HepG2 (cell line): ENCODE measurements around the gene ZNF318. TPM values are rescaled to one million over a fixed set of nuclear protein-coding genes. Genes with fewer than 3 reads are reported as not detected.

Experiments
- ATAC-seq: fragments of 200-7000 bp; cut with Tn5 transposase; 3 replicates; pipeline ENCODE4 v1.9.1; 2020; ENCODE audit warnings: mild to moderate bottlenecking, moderate library complexity
- BruUV-seq: library from RNA; stranded (reverse); fragments of 400-500 nt; replicated peaks from 2 replicates; lab custom pipeline; 2021; lab: Mats Ljungman, UMichigan
- CTCF ChIA-PET: fragments of 300-600 bp; formaldehyde crosslinking; extraction: SDS; loops from one replicate; lab custom pipeline; 2021; ENCODE audit warnings: low total read pairs, inconsistent platforms, low intra/inter-chr PET ratio; lab: Yijun Ruan, JAX
- POLR2A ChIA-PET: fragments of 350-600 bp; sonication (Branson Sonifier 250); formaldehyde crosslinking; loops from one replicate; lab custom pipeline; 2020; ENCODE audit warnings: antibody characterized with exemption, inconsistent platforms; lab: Yijun Ruan, JAX
- DNase-seq: peaks from one replicate; pipeline ENCODE4 v3.0.0-alpha.2; 2015; ENCODE audit warnings: low spot score
- FAIRE-seq: peaks from 3 replicates; lab custom pipeline; 2011; peaks lifted over from hg19 to GRCh38; lab: Jason Lieb, UNC
- H2AFZ ChIP-seq: one replicate; pipeline ENCODE4 v1.6.1; 2011; ENCODE audit warnings: low read length, inconsistent platforms
- H3K27ac ChIP-seq: fragments of 300-600 bp; 3 replicates; pipeline ENCODE4 v1.8.0; 2011; ENCODE audit warnings: mixed run types, mild to moderate bottlenecking, mixed read lengths, low read length, inconsistent platforms; ENCODE audit not compliant: insufficient read depth; ENCODE audit errors: extremely low read length
- H3K27me3 ChIP-seq, 2 experiments: fragments of 200-600 bp in 1 of 2; 2 replicates in 1 of 2; 3 replicates in 1 of 2; pipeline versions ENCODE4 v1.6.0 to v1.8.0; 2011; ENCODE audit warnings: low read length in 2 of 2, mild to moderate bottlenecking in 2 of 2, moderate library complexity in 2 of 2, inconsistent platforms in 1 of 2; ENCODE audit not compliant: insufficient read depth in 2 of 2, control insufficient read depth in 1 of 2
- H3K36me3 ChIP-seq, 2 experiments: fragments of 200-600 bp in 1 of 2; replicated peaks in 1 of 2; 2 replicates in 1 of 2; 3 replicates in 1 of 2; pipeline versions ENCODE4 v1.5.1 to v1.8.0; 2011; ENCODE audit warnings: low read length in 2 of 2, inconsistent platforms in 1 of 2; ENCODE audit not compliant: insufficient read depth in 2 of 2, control insufficient read depth in 1 of 2
- H3K4me1 ChIP-seq: 2 replicates; pipeline ENCODE4 v1.5.1; 2012; ENCODE audit warnings: low read length, inconsistent platforms; ENCODE audit not compliant: insufficient read depth
- H3K4me2 ChIP-seq: 2 replicates; pipeline ENCODE4 v1.6.0; 2011; ENCODE audit warnings: low read depth, low read length, inconsistent platforms
- H3K4me3 ChIP-seq, 3 experiments: fragments of 200-600 bp in 1 of 3; sonication (generic), shearing (Covaris generic) in 1 of 3; replicated peaks in 1 of 3; 2 replicates each; pipeline ENCODE4 v1.5.1; 2011 to 2016; ENCODE audit warnings: low read length in 3 of 3, inconsistent platforms in 2 of 3, low read depth in 2 of 3, mild to moderate bottlenecking in 2 of 3, control low read depth in 1 of 3, mixed read lengths in 1 of 3; ENCODE audit not compliant: insufficient read depth in 1 of 3
- H3K79me2 ChIP-seq: one replicate; pipeline ENCODE4 v1.6.1; 2011; ENCODE audit warnings: low read length, inconsistent platforms; ENCODE audit not compliant: insufficient read depth
- H3K9ac ChIP-seq: 2 replicates; pipeline ENCODE4 v1.6.0; 2011; ENCODE audit warnings: mild to moderate bottlenecking, low read depth, low read length, inconsistent platforms; ENCODE audit not compliant: insufficient read depth
- H3K9me3 ChIP-seq: 2 replicates; pipeline ENCODE4 v1.5.1; 2012; ENCODE audit warnings: mild to moderate bottlenecking, low read length
- H4K20me1 ChIP-seq: 2 replicates; pipeline ENCODE4 v1.6.0; 2011; ENCODE audit warnings: inconsistent platforms, mild to moderate bottlenecking, low read length, moderate library complexity; ENCODE audit not compliant: insufficient read depth
- REPIN1 ChIP-seq: sonication (generic); formaldehyde crosslinking; IDR thresholded peaks from 2 replicates; pipeline ENCODE4 v1.8.0; 2022; ENCODE audit warnings: missing genetic modification reagents, low read depth, mild to moderate bottlenecking, borderline replicate concordance
- SALL2 ChIP-seq: sonication (generic); formaldehyde crosslinking; IDR thresholded peaks from 2 replicates; pipeline ENCODE4 v1.8.1; 2023; ENCODE audit warnings: mild to moderate bottlenecking, missing genetic modification reagents, inconsistent platforms
- WIZ ChIP-seq: sonication (generic); formaldehyde crosslinking; IDR thresholded peaks from 2 replicates; pipeline ENCODE4 v1.5.1; 2020; ENCODE audit warnings: mild to moderate bottlenecking, missing genetic modification reagents
- ZNF687 ChIP-seq: sonication (generic); formaldehyde crosslinking; IDR thresholded peaks from 2 replicates; pipeline ENCODE4 v1.5.1; 2020; ENCODE audit warnings: mild to moderate bottlenecking, missing genetic modification reagents, moderate library complexity
- WGBS: methylation state at CpG from one replicate; pipeline ENCODE4 v1.1.6; 2017; ENCODE audit warnings: low lambda C conversion rate; 5-methylcytosine and 5-hydroxymethylcytosine counted together
- in situ Hi-C: cut with HindIII; loops from 2 replicates; pipeline ENCODE4 v1.10.0; 2017; ENCODE audit warnings: low pct_unique_long_range_greater_than_20kb; ENCODE audit not compliant: extremely low pct_ligation_motif_present
- intact Hi-C: fragments of 100-400 bp; cut with micrococcal nuclease; formaldehyde crosslinking; loops from one replicate; pipeline ENCODE4 v1.10.0; 2022; ENCODE audit not compliant: unreplicated experiment
- polyA plus RNA-seq, 8 experiments: library from polyadenylated mRNA; depleted of rRNA in 3 of 8; stranded (reverse) in 7 of 8; unstranded in 1 of 8; fragments of >200 nt; fragmentation: Illumina TruSeq in 4 of 8; extraction: Trizol in 4 of 8; gene quantifications; 2 replicates each; pipeline versions ENCODE4 v1.2.1 to v1.2.3, GENCODE V29; 2011 to 2016; ENCODE audit warnings: low read depth in 4 of 8, missing spikeins in 1 of 8, mixed read lengths in 1 of 8; ENCODE audit not compliant: insufficient read depth in 1 of 8
- total RNA-seq, 5 experiments: library from RNA; depleted of rRNA; stranded (reverse); fragments of >200 nt; fragmentation: Illumina TruSeq; extraction: Trizol; gene quantifications; 2 replicates each; pipeline ENCODE4 v1.2.3, GENCODE V29; 2016; ENCODE audit warnings: low read depth in 1 of 5
- TF ChIP-seq, protein P1 (sequence below): sonication (generic); formaldehyde crosslinking; IDR thresholded peaks from 2 replicates; pipeline ENCODE4 v1.4.0; 2020; ENCODE audit warnings: mild to moderate bottlenecking, missing genetic modification reagents

The ZNF318 gene
- total and polyA plus RNA-seq, 2 of the 13 experiments (the other 11 are each of a cell fraction or from before 2014, with no cell fraction given): 13.0 to 14.5 TPM

DNA sequence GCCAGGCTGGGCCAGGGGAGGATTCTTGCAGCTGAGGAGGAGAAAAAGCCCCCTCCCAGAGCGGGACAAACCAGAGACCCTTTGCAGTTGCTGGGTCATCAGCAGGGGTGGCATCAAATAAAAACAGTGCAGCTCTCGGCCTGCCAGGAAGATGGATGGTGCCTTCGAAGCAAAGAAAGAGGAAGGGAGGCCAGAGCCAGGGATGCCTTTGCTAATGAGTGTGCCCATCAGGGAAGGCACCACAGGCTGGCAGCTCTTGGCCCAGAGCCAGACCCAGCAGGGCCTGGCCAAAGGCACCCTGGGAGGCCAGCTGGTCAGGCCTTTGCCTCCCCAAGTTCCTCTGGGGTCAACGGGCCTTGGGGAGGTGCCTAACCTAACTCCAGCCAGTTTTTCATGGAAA is 26.3 kb upstream of the ZNF318 start:
- Histone ChIP-seq H3K4me3 (no peak overlapping the region), H3K27me3 (peaks cover 5 to 49% of the 10 kb centered on the region in 2 experiments; a peak in 4 of 5 replicates), H3K79me2 (no peaks in the 10 kb centered on the region), H3K9me3 (no peaks in the 10 kb centered on the region), H2AFZ (no peak overlapping the region), H3K27ac (no peak overlapping the region), H3K36me3 (no peaks in the 10 kb centered on the region), H3K4me2 (no peak overlapping the region), H3K4me1 (peaks cover 21% of the 10 kb centered on the region), H3K9ac (no peak overlapping the region), H4K20me1 (no peaks in the 10 kb centered on the region)
- ATAC-seq (no peak), FAIRE-seq (no peak), DNase-seq (no peak)
- POLR2A ChIA-PET: interaction anchor here (0.7 kb wide), 1 partner anchor 26 kb away, joined by 3 read pairs; the partner anchor contains the start of gene ZNF318
- intact Hi-C loops: no loop called here
- BruUV-seq: no TSS peak
- no peak for TF ChIP-seq REPIN1 (CRISPR knock-in tag)
- no peak for TF ChIP-seq SALL2 (CRISPR knock-in tag)
- TF ChIP-seq, protein P1, sequence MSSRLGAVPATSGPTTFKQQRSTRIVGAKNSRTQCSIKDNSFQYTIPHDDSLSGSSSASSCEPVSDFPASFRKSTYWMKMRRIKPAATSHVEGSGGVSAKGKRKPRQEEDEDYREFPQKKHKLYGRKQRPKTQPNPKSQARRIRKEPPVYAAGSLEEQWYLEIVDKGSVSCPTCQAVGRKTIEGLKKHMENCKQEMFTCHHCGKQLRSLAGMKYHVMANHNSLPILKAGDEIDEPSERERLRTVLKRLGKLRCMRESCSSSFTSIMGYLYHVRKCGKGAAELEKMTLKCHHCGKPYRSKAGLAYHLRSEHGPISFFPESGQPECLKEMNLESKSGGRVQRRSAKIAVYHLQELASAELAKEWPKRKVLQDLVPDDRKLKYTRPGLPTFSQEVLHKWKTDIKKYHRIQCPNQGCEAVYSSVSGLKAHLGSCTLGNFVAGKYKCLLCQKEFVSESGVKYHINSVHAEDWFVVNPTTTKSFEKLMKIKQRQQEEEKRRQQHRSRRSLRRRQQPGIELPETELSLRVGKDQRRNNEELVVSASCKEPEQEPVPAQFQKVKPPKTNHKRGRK (CRISPR knock-in tag): no peak
- no peak for TF ChIP-seq WIZ (CRISPR knock-in tag)
- peak; percentile 27; the same call in 1 of the 2 replicates for TF ChIP-seq ZNF687
- in situ Hi-C loops: no loop called here
- 44% methylated on average over 4 of the region's 4 CpGs for WGBS
- CTCF ChIA-PET: no interaction called here
